SU-DHL-6 (cell line): ENCODE results near the gene RELL2.

ENCODE experiments used
- EZH2phosphoT487 ChIP-seq: fragments of 200-600 bp; sonication (generic), shearing (Covaris generic); conservative IDR thresholded peaks from 2 replicates; pipeline ENCODE4 v1.6.1; 2018; ENCODE audit warnings: mild to moderate bottlenecking, antibody characterized with exemption, low read length, moderate library complexity, mixed read lengths
- TF ChIP-seq, protein P1 (sequence below): fragments of 200-600 bp; sonication (generic); IDR thresholded peaks from one replicate; pipeline ENCODE4 v1.5.1; 2017; ENCODE audit warnings: antibody characterized with exemption, mild to moderate bottlenecking, low read length, moderate library complexity; ENCODE audit not compliant: insufficient read depth, poor library complexity, severe bottlenecking

DNA sequence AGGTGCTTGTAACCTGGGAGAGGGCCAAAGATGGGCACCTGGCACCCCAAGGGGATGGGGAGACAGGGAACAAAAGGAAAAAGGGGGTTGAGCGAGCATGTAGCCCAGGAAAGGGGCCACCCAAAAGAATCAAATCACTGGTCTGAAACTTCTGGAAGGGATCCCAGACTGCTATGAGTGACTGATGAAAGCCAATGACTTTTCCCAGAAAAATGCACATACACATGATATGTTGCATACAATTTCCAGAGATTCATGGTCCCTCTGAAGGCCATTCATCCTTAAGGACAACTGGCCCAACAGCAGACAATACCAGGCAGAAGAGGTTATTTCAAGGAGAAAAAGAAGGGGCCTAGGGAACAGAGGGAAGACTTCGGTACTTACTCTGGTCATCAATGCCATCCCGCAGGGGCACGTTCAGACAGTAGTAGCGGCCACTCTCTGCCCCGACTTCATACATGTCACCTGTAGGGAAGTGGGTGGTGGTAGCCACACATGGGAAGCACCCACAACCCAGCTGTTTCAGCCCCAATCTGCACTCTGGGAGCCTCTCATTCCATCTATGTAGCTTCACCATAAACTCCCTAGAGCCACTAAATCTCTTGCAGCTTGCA is 8.5 kb upstream of the RELL2 start:
- TF ChIP-seq, protein P1, sequence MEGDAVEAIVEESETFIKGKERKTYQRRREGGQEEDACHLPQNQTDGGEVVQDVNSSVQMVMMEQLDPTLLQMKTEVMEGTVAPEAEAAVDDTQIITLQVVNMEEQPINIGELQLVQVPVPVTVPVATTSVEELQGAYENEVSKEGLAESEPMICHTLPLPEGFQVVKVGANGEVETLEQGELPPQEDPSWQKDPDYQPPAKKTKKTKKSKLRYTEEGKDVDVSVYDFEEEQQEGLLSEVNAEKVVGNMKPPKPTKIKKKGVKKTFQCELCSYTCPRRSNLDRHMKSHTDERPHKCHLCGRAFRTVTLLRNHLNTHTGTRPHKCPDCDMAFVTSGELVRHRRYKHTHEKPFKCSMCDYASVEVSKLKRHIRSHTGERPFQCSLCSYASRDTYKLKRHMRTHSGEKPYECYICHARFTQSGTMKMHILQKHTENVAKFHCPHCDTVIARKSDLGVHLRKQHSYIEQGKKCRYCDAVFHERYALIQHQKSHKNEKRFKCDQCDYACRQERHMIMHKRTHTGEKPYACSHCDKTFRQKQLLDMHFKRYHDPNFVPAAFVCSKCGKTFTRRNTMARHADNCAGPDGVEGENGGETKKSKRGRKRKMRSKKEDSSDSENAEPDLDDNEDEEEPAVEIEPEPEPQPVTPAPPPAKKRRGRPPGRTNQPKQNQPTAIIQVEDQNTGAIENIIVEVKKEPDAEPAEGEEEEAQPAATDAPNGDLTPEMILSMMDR, result no peak
- no peak for TF ChIP-seq EZH2phosphoT487
